ENCODE results near the gene RECK.

RECK gene

DNA sequence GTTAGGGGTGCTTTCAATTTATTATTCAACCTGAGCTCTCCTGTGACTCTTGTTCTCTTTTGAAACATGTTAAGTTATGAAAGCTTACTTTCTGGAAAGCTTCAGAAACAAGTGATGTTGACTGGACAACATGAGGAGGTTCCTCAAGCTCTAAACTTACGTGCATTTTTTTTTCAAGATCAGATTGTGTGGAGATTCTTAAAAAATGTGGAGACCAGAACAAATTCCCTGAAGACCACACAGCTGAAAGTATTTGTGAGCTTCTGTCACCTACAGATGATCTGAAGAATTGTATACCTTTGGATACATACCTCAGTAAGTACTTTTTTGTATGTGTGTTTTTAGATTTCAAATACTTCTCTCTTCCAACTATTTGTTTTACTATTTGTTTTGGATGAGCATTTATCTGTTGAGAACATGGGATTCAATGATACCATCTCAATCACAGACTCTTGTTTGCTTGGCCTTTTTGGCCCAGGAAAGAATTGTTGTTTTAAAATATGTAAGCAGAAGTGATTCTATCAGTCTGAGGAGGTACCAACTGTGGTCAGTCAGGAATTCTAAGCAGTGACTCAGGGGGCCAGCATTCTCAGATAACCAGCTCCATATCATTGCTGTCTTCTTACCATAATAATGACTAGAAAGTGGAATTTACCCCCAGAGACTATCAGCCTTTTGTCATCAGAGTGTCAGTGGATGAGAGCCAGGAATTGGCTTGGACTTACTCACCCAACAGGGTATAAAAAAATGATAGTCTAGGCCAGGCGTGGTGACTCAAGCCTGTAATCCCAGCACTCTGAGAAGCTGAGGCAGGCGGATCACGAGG lies 65.4 kb downstream of the RECK start:
- Histone ChIP-seq H3K9me3 (replicated peaks; ENCODE audit: insufficient read depth, low read length) (no peaks in the 10 kb centered on the region), H3K4me2 (ENCODE audit: low read depth, low read length) (no peak overlapping the region), H3K4me1 (ENCODE audit: low read length) (0 out of 2 replicates have a peak, but pooled peaks cover 3% of the 10 kb centered on the region), H3K79me2 (ENCODE audit: low read length) (no peaks in the 10 kb centered on the region), H3K27ac (ENCODE audit: low read length) (no peak overlapping the region), H3K36me3 (replicated peaks; ENCODE audit: insufficient read depth, low read length) (no peaks in the 10 kb centered on the region), H3K4me3 (ENCODE audit: low read length) (no peak overlapping the region), H3K9me2 (replicated peaks; ENCODE audit: insufficient read depth, low read length) (no peaks in the 10 kb centered on the region), H2AFZ (ENCODE audit: low read length) (no peak overlapping the region), H4K20me1 (ENCODE audit: insufficient read depth, low read length) (no peaks in the 10 kb centered on the region), H3K27me3 (replicated peaks; ENCODE audit: insufficient read depth, low read length) (no peaks in the 10 kb centered on the region), H3K9ac (ENCODE audit: low read length) (no peak overlapping the region), H3F3A (ENCODE audit: insufficient read depth, low read length) (no peaks in the 10 kb centered on the region)
- TF ChIP-seq EZH2 (optimal IDR thresholded peaks at IDR 0.05; ENCODE audit: low read depth, low read length) (no peak), EZH2phosphoT487 (IDR thresholded peaks at IDR 0.05; ENCODE audit: low read length) (no peak)
- TF ChIP-seq, protein P1, sequence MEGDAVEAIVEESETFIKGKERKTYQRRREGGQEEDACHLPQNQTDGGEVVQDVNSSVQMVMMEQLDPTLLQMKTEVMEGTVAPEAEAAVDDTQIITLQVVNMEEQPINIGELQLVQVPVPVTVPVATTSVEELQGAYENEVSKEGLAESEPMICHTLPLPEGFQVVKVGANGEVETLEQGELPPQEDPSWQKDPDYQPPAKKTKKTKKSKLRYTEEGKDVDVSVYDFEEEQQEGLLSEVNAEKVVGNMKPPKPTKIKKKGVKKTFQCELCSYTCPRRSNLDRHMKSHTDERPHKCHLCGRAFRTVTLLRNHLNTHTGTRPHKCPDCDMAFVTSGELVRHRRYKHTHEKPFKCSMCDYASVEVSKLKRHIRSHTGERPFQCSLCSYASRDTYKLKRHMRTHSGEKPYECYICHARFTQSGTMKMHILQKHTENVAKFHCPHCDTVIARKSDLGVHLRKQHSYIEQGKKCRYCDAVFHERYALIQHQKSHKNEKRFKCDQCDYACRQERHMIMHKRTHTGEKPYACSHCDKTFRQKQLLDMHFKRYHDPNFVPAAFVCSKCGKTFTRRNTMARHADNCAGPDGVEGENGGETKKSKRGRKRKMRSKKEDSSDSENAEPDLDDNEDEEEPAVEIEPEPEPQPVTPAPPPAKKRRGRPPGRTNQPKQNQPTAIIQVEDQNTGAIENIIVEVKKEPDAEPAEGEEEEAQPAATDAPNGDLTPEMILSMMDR (IDR thresholded peaks at IDR 0.05; ENCODE audit: low read length), result no peak
- DNase-seq, result no peak

DNA sequence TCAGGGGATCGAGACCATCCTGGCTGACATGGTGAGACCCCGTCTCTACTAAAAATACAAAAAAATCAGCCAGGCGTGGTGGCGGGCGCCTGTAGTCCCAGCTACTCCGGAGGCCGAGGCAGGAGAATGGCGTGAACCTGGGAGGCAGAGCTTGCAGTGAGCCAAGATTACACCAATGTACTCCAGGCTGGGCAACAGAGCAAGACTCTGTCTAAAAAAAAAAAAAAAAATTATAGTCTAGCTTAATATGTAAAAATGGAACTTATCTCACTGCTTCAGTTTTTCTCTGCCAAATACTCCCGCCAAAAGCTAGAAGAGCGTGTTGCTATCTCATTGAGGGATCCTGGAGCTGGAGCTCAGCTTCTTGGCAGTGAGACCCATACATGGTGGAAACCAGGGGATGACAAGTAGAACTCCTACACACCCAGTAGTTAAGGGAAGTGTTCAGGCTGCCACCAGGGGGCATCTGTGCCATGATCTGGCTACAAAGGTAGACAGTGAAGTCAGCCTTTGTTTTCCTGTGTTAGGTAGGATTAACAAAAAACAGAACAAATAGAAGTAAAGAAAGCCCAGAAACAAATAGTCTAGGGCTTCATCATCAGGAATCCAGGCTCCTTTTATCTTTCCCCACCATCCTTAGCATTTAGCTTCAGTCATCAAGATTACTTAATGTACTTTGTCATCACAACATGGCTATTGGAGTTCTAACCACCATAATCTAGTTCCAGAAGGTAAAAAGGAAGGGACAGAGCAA lies 66.2 kb downstream of the RECK start:
- Histone ChIP-seq H3K9me2 (replicated peaks; ENCODE audit: insufficient read depth, low read length) (no peaks in the 10 kb centered on the region), H3F3A (ENCODE audit: insufficient read depth, low read length) (no peaks in the 10 kb centered on the region), H3K79me2 (ENCODE audit: low read length) (no peaks in the 10 kb centered on the region), H3K9ac (ENCODE audit: low read length) (no peak overlapping the region), H3K4me3 (ENCODE audit: low read length) (no peak overlapping the region), H3K4me1 (ENCODE audit: low read length) (0 out of 2 replicates have a peak, but pooled peaks cover 3% of the 10 kb centered on the region), H3K36me3 (replicated peaks; ENCODE audit: insufficient read depth, low read length) (no peaks in the 10 kb centered on the region), H2AFZ (ENCODE audit: low read length) (0 out of 2 replicates have a peak overlapping the region, but pooled peaks have one; percentile 35), H3K9me3 (replicated peaks; ENCODE audit: insufficient read depth, low read length) (no peaks in the 10 kb centered on the region), H4K20me1 (ENCODE audit: insufficient read depth, low read length) (no peaks in the 10 kb centered on the region), H3K27ac (ENCODE audit: low read length) (no peak overlapping the region), H3K4me2 (ENCODE audit: low read depth, low read length) (no peak overlapping the region), H3K27me3 (replicated peaks; ENCODE audit: insufficient read depth, low read length) (no peaks in the 10 kb centered on the region)
- TF ChIP-seq, protein P1 (IDR thresholded peaks at IDR 0.05; ENCODE audit: low read length), result peak; percentile 93
- no peak for TF ChIP-seq EZH2phosphoT487 (IDR thresholded peaks at IDR 0.05; ENCODE audit: low read length)
- peak; percentile 88 for DNase-seq

DNA sequence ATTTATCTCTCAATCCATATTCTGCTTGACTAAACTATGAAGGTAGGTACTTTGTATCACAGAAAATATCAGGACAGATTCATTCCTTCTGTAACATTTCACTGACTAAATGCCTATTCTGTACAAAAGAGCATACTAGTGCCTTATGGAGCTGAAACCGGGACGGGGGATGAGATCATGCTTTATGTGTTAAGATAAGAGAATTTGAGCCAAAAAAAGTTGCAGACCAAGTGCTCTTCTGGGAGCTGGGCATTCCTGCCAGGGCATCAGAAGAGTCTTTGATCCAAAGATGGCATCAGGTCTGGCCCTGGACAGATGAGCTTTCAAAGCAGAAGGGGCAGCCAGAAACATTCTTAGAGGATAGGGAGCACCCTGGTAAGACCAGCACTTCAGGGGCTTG lies 72.4 kb downstream of the RECK start:
- Histone ChIP-seq H3K9ac (ENCODE audit: low read length) (no peak overlapping the region), H3K27ac (ENCODE audit: low read length) (no peak overlapping the region), H3F3A (ENCODE audit: insufficient read depth, low read length) (no peaks in the 10 kb centered on the region), H4K20me1 (ENCODE audit: insufficient read depth, low read length) (no peaks in the 10 kb centered on the region), H3K36me3 (replicated peaks; ENCODE audit: insufficient read depth, low read length) (no peaks in the 10 kb centered on the region), H3K79me2 (ENCODE audit: low read length) (no peaks in the 10 kb centered on the region), H3K9me3 (replicated peaks; ENCODE audit: insufficient read depth, low read length) (no peaks in the 10 kb centered on the region), H2AFZ (ENCODE audit: low read length) (no peak overlapping the region), H3K9me2 (replicated peaks; ENCODE audit: insufficient read depth, low read length) (no peaks in the 10 kb centered on the region), H3K4me1 (ENCODE audit: low read length) (no peaks in the 10 kb centered on the region), H3K4me3 (ENCODE audit: low read length) (no peak overlapping the region), H3K4me2 (ENCODE audit: low read depth, low read length) (no peak overlapping the region), H3K27me3 (replicated peaks; ENCODE audit: insufficient read depth, low read length) (no peaks in the 10 kb centered on the region)
- TF ChIP-seq EZH2phosphoT487 (IDR thresholded peaks at IDR 0.05; ENCODE audit: low read length), result no peak
- TF ChIP-seq, protein P1 (IDR thresholded peaks at IDR 0.05; ENCODE audit: low read length), result no peak
- no peak for TF ChIP-seq EZH2 (optimal IDR thresholded peaks at IDR 0.05; ENCODE audit: low read depth, low read length)
- DNase-seq, result no peak

Data from MM.1S (cell line).